Activated CD4-positive, alpha-beta T cell treated with anti-CD3 and anti-CD28 coated beads for 48 hours (primary cell): Measurements from ENCODE around the gene SLAMF1.

Experiments used
- DNase-seq: peaks from one replicate; pipeline ENCODE4 v3.0.0-alpha.2; 2020

SLAMF1 gene

DNA sequence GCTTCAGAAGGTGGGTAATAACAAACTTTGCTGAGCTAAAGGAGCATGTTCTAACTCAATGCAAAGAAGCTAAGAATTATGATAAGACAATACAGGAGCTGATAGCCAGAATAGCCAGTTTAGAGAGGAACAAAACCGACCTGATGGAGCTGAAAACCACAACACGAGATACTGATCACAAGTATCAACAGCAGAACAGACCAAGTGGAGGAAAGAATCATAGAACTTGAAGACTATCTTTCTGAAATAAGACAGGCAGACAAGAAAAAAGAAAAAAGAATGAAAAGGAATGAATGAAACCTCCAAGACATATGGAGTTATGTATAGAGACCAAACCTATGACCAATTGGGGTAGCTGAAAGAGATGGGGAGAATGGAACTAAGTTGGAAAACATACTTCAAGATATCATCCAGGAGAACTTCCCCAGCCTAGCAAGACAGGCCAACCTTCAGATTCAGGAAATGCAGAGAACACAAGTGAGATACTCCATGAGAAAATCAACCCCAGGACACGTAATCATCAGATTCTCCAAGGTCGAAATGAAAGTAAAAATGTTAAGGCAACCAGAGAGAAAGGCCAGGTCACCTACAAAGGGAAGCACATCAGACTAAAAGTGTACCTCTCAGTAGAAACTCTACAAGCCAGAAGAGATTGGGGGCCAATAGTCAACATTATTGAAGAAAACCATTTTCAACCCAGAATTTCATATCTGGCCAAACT is 88.0 kb downstream of the SLAMF1 start:
- no peak for DNase-seq
